Jurkat, Clone E6-1 (cell line): Measurements from ENCODE around the gene PPIL3. TPM values are rescaled to one million over a fixed set of nuclear protein-coding genes. Genes with fewer than 3 reads are reported as not detected.
"Not testable (repeated sequence)": the region's sequence is repeated elsewhere in the genome, so short reads cannot be mapped to it uniquely, and the experiment has no call there.

Source experiments
- DNase-seq: peaks from one replicate; pipeline ENCODE4 v3.0.0-alpha.2; 2011; ENCODE audit warnings: low read depth, low spot score
- H3K4me3 ChIP-seq: 2 replicates; pipeline ENCODE4 v1.5.1; 2011; ENCODE audit warnings: mild to moderate bottlenecking, low read length, control low read depth, moderate library complexity
- polyA plus RNA-seq: library from polyadenylated mRNA; unstranded; fragments of >200 nt; gene quantifications from one replicate; pipeline ENCODE4 v1.2.1, GENCODE V29; 2012; ENCODE audit warnings: missing spikeins; ENCODE audit not compliant: insufficient read length, insufficient read depth

The PPIL3 gene
- polyA plus RNA-seq, result 51.0 TPM

DNA sequence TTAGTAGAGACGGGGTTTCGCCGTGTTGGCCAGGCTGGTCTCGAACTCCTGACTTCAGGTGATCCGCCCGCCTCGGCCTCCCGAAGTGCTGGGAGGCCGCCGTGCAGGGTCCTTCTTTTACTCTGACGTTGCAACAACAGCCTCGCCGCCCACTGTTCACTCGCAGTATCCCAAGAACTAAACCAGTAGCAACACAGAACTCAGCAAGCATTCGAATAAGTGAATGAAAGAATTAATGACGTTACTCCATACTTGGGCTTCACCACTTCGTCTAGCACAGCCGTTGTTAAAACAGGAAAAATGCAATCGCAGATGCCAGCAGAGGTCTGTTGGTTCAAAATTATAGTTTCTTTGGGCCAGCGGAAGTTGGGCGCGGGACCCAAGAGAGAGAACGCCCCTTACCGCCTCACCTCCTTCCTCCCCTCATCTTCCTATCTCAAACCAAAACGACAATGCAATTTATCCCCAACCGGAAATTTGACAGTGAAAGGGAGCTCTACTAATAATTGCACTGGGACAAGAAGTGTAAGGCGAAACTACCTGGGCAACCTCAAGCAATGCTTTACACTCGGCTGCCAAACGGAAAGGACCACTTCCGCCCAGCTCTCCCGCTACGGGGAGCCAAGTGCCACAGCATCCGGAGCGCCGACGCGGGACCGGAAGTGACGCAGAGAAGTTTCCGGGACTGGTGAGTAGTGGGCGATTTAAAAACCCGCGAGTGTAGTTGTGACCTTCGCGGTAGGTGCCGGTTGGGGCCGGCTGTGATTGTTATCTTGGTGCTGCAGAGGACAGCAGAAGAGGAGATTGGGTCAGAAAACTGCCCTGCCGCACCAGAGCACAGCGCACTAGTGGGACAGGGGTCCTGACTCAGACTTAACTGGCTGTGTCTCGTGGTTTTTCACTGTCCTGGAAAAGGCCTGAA is at the start of gene PPIL3, which contains the start of gene NIF3L1:
TSS of gene PPIL3 (minus strand) at position 374 of the 922 bp plus-strand sequence. CDS start 1,462 bp downstream, outside the sequence.
TSS of gene NIF3L1 (plus strand) at position 668 of the 922 bp plus-strand sequence. CDS start 2,573 bp downstream, outside the sequence.
- peak within 1 kb of the TSS; percentile 90 for H3K4me3 ChIP-seq
- peak; percentile 98 for DNase-seq

DNA sequence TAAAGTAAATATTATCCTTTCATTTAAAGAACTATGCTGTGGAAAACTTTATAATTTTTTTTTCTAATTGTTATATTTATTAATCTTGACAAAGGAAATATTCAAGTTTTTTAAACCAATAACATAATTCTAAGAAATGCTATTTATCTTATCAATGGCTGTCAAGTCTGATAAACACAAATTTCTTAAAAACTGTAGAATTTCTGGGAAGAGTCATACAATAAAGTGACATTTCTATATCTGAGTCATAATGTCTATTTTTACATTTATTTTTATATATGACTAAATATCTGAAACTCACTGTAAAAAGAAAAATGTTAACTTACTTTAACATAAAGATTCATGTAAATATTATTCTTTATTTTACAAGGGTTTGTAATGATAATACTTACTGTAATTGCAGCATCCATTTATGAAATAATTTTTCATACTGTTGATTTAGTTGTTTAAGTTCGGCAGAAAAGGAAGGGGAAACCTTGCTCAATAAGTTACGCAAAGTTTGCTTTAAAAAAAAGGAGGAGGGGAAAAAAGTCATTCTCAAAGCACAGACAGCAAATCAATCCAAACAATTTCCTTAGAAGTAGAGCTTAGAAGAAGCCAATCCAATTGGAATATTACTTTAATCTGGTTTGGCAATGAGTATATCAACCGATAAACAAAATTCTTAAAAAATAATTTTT is 42.2 kb upstream of the PPIL3 start:
- no peak overlapping the region for H3K4me3 ChIP-seq
- no peak for DNase-seq

DNA sequence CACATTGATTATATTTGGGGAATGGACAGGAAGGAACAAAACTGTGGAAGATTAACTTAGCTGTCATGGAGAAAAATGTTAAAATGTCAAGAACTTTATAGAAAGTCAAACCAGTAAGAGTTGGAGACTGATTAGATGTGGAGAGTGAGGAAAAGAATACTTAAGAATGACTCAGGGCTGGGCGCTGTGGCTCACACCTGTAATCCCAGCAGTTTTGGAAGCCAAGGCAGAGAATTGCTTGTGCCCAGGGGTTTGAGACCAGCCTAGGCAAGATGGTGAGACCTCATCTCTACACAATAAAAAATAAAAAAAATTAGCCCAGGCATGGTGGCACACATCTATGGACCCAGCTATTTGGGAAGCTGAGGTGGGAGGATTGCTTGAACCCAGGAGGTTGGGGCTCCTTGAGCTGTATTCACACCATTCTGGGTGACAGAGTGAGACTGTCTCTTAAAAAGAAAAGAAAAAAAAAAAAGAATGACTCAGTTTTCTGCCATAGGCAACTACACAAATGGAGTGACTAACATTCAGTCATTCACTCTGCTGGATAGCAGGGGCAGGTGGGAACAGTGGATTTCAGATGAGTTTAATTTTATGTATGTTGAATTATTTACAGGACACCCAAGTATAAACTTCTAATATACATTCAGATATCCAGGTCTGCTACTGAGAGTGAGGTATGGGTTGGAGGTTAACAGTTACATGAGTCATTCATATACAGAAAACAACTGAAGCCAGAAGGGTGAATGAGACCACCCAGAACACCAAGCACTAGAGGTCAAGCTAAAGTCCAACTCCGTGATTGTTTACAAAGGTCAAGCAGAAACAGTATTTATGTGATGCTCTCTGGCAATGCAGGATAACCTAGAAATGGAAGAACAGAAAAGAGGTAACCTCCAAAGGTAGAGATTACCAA is 40.7 kb upstream of the PPIL3 start:
- DNase-seq, result no peak
- H3K4me3 ChIP-seq, result no peak overlapping the region

DNA sequence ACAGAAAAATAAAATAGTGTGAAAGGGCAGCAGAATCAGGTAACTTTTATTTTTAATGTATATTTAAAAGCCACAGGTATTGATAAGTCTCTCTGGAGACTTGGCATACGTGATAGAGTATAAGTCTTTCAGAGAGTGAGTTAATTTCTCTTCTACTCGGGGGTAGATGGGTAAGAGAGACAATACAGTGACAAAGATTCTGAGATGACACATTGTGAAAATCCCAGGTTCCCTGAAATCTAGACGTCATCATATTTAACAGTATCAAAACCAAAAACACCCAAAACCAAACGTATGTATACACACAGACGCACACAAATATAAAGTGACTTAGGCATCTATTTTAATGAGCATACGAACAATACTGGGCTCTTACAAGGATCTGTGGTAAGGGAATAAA is 33.6 kb upstream of the PPIL3 start:
- H3K4me3 ChIP-seq, result no peak overlapping the region
- DNase-seq, result no peak

DNA sequence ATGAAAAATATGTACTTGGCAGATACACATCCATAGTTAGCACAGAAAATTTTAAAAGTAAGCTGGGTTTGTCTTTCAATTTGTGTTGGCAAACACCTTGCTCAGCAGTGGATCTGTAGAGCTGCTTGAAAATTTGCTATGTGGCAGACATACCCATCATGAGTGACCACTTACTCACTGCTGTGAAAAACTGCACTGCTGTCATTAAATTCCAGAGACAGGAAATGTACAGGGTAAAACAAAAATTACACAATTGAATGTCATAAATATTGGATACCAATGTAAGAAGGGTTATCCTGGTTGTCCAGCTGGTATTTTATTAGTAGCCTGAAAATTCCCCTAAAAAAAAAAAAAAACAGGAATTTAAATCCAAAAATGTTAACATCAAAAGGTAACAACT is 24.8 kb upstream of the PPIL3 start:
- no peak overlapping the region for H3K4me3 ChIP-seq
- no peak for DNase-seq

DNA sequence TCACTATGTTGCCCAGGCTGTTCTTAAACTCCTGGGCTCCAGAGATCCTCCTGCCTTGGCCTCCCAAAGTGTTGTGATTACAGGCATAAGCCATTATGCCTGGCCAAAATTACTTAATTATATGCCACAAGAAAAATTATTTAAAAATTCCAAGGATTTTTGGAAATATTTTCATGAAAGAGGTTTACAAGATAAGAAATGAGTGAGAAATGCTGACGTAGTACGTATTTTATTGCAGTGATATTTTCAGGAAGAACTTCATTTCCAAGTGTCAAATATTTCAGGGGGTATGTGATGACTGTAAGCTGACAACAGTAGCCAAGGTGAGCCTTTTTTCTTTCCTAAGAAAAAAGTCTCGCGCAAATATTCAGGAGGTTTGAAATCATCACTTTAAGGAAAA is 21.1 kb upstream of the PPIL3 start:
- no peak overlapping the region for H3K4me3 ChIP-seq
- DNase-seq, result no peak

DNA sequence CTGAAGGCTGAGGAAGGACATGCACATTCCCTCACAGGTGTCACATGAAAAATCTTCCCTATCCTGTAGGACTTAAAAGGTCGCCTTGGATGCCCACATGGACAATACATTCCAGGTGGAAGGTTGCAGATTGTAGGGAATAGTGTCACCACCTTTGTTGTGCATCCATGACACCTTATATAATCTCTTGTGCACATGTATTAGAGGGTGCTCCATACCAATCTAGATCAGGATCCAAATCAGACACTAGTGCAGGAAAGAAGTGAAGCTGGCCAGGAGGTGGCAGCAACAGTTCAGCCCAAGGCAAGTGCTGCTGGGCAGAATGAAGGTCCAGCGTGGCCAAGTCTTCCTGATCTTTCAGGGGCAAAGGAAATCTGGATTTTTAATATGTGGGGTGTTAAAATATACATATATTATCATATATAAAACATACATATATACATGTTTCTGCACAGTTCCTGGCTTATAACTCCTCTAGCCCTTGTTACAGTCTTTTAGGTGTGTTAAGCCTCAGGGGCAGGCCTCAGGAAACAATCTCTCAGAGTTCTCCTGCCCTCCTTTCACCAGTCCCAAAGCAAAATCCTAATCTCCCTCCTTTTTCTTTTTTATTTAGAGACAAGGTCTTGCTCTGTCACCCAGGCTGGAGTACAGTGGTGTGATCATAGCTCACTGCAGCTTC is 16.9 kb upstream of the PPIL3 start:
- H3K4me3 ChIP-seq, result no peak overlapping the region
- DNase-seq, result peak; percentile 35

DNA sequence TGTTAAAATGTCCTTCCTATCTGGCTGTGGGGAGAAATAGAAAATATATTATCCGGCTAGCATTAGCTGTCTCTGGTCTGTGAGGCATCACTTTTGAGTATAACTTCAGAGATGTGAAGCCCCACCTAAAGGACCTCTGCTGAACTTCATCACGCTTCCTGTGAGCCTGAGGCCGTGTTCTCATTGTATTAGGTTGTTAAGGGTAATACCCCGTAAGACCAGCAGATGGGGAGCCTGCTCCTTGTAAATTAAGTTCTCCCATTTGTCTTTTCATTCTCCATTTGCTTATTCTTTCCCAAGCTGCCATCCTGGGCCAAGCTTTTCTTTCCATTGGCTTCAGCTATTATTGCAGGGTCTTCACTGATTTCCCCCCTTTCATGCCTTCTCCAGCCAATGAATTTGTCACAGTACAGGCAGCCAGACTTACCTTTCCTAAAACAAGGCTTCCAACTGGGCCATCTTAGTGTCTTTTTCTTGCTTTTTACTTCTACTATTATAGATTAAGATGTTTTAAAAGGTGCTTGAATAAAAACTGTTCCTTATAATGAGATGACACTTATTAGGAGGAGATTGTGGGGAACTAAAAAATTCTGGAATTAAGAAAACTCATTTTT is 12.7 kb upstream of the PPIL3 start:
- DNase-seq, result peak; percentile 92

DNA sequence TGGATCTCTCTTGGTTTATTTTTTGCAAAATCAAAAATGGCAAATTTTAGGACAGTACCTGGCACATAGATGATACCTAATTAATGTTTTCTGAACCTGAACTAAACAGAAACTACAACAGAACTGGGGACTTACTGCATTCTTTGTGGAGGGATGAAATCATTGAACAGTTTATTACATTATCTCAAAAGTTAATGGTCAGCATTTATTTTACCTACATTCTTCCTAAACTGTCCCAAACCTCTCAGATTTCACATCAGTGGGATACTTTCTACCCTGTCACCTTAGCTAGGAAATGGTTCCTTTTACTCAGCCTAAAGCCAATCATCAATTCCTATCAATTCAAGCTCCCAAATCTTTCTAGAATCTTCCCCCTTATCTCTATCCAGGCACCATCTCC is 10.6 kb upstream of the PPIL3 start:
- DNase-seq, result no peak
- no peak overlapping the region for H3K4me3 ChIP-seq

More for the DNA sequence above, 12.7 kb upstream of the PPIL3 start:
- no peak overlapping the region for H3K4me3 ChIP-seq

DNA sequence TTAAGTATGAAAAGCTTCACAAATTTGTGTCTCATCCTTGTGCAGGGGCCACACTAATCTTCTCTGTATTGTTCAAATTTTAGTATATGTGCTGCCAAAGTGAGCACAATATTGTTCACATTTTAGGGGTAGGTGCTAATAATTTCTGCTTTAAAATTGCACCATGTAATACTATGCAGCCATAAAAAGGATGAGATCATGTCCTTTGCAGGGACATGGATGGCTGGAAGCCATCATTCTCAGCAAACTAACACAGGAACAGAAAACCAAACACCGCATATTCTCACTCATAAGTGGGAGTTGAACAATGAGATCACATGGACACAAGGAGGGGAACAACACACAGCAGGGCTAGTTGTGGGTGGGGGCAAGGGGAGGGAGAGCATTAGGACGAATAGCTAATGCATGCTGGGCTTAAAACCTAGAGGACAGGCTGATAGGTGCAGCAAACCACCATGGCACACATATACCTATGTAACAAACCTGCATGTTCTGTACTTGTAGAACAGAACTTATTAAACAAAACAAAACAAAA is 7.1 kb downstream of the PPIL3 start:
- not testable (repeated sequence) for DNase-seq

DNA sequence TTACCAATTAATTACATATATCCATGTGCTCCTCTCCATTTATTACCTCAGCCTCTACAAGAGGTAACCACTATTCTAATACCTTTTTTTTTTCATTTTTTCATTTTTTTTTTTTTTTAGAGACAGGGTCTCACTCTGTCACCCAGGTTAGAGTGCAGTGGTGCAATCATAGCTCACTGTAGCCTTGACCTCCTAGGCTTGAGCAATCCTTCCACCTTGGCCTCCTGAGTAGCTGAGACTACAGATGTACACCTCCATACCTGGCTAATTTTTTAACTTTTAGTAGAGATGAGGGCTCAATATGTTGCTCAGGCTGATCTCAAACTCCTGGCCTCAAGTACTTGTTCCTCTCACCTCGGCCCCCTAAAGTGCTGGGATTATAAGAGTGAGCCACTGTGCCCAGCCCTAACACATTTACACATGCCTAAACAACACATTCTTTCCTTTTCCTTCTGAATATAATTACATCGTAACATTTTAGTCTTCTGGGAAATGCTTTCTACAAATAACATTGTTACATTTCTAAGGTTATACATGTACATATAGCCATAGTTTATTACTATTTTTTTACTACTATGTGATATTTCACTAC is 10.5 kb downstream of the PPIL3 start:
- no peak for DNase-seq
- no peak overlapping the region for H3K4me3 ChIP-seq

More for the DNA sequence above, 7.1 kb downstream of the PPIL3 start:
- H3K4me3 ChIP-seq, result not testable (repeated sequence)

DNA sequence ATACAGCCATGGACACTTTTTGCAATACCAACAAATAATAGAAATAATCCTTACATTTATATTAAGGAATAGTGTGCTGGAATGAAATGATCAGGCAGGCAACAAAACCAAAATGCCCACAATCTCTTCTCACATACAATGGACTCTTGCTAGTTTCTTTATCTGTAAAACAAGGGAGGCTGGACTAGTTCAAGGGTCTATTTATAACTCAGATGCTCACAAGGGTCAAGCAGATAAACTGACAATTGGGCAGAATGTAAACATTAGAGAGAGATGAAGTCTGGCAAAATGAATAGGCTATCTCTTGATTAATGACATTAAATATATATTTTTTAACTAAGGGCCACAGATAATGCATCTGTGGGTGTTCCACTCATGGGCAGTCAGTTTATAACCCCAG is 11.4 kb downstream of the PPIL3 start:
- no peak overlapping the region for H3K4me3 ChIP-seq
- DNase-seq, result no peak

DNA sequence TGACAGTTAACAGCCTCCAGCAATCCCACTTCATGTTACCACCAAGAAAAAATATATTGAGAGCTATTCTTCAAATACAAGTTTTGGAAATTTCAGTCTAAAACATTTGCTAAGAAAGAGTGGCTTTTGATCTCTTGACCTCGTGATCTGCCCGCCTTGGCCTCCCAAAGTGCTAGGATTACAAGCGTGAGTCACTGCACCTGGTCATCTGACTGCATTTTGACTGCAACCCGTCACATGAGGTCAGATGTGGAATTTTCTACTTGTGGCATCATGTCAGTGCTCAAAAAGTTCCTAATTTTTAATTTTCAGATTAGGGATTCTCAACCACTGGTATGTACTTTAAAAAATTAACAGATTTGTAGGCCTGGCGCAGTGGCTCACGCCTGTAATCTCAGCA is 15.3 kb downstream of the PPIL3 start:
- no peak for DNase-seq
- no peak overlapping the region for H3K4me3 ChIP-seq

DNA sequence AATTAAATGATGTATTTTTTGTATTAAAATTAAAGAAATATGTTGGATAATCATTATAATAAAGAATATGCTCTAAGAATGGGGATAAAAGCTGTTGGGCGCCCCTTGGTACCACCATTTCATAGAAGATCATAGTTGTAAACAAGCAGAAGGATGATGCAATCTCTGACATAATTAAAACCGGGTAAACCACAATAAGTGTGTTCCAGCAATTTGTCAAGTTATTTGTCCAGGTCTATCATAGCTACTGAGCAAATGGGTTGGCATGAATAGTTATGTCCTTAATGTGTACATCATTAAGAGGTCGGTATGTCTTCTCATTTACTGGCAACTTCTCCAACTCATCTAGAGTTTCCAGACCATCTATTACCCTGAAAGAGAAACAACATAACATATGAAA is 17.7 kb downstream of the PPIL3 start:
- H3K4me3 ChIP-seq, result no peak overlapping the region
- DNase-seq, result no peak

DNA sequence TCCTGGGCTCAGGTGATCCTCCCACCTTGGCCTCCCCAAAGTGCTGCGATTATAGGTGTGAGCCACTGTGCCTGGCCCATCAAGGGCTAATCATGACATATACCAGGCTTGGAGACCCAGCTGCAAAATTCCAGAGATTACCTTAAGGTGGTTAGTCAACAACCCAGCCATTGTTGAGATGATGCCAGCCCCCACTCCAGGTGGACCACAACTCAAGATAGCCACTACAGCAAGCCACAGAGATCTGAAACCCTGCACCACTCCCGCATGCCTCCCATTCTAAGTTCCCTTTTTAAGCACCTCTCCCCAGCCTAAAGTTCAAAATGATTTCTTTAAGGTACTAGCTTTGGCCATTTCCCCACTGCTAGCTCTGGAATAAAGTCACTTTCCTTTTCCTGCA is 19.9 kb downstream of the PPIL3 start:
- DNase-seq, result no peak

DNA sequence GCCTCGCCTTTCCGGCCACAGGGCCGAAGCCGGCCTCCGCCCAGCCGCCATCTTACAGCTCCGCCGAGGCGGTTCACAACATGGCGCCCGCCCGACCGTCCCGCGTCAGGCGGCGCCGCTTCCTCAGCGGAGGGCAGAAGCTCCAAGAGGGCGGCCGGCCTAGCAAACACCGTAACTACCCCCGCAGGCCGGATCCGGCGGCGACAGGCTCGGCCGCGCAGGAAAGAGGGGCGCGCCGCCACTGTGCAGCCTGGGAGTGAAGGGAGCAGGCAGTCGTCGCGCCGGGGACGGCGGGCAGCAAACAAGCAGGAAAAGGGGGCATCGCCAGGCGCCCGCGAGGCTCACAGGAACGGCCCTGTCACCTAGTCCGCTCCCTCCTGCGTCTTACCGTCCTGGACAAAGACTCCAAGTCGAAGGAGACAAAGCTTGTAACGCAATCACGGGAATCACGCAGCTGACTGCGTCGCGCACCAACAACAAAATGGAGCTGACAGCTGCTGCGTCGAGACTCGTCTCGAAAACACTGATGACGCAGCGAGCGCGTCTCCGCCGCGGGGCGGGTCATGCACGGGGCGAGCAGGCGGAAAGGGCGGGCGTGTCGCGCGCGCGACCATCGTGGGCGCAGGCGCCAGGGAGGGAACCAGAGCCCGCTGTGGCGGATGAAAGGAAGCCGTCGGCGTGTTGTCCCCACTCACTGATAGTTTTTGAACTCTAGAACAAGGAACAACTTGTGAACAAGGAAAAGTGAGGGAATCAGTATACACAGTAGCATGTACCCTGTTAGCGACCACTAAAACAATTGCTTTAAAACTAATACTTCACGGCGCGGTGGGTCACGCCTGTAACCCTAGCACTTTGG is 24.5 kb downstream of the PPIL3 start, which contains the start of gene CLK1:
TSS of gene CLK1 (minus strand) at position 483 of the 859 bp plus-strand sequence. CDS start 2,796 bp downstream, outside the sequence.
- peak within 1 kb of the TSS; percentile 78 for H3K4me3 ChIP-seq
- peak; percentile 92 for DNase-seq

More for the DNA sequence above, 19.9 kb downstream of the PPIL3 start:
- no peak overlapping the region for H3K4me3 ChIP-seq
